Spleen (tissue), 11 donors: ENCODE results near the gene BRF1. TPM values are rescaled to one million over a fixed set of nuclear protein-coding genes. Genes with fewer than 3 reads are reported as not detected.

Source experiments
- DNase-seq: peaks from one replicate; pipeline ENCODE4 v3.0.0-alpha.2; 2020
- H3K27ac ChIP-seq, 8 donors: fragments of 200-600 bp; sonication (generic) in 7 of 8; 1 replicate in 4 of 8; 2 replicates in 4 of 8; pipeline versions ENCODE4 v1.5.0 to v1.8.0; 2016 to 2021; ENCODE audit warnings: inconsistent platforms in 4 of 8, mild to moderate bottlenecking in 4 of 8, moderate library complexity in 1 of 8
- H3K27me3 ChIP-seq, 7 donors: fragments of 200-600 bp; sonication (generic) in 6 of 7; replicated peaks in 1 of 7; 1 replicate in 4 of 7; 2 replicates in 3 of 7; pipeline versions ENCODE4 v1.5.0 to v1.8.0; 2016 to 2021; ENCODE audit warnings: inconsistent platforms in 3 of 7, mild to moderate bottlenecking in 1 of 7
- H3K36me3 ChIP-seq, 6 donors: fragments of 200-600 bp; sonication (generic) in 5 of 6; 1 replicate in 4 of 6; 2 replicates in 2 of 6; pipeline versions ENCODE4 v1.5.0 to v1.8.0; 2016 to 2021; ENCODE audit warnings: inconsistent platforms in 2 of 6
- H3K4me1 ChIP-seq, 6 donors: fragments of 200-600 bp; sonication (generic) in 5 of 6; 1 replicate in 3 of 6; 2 replicates in 3 of 6; pipeline versions ENCODE4 v1.5.0 to v1.8.0; 2016 to 2021; ENCODE audit warnings: inconsistent platforms in 3 of 6
- H3K4me3 ChIP-seq, 8 donors: fragments of 200-600 bp; sonication (generic) in 7 of 8; 1 replicate in 4 of 8; 2 replicates in 4 of 8; pipeline versions ENCODE4 v1.5.0 to v1.8.0; 2016 to 2021; ENCODE audit warnings: inconsistent platforms in 4 of 8, mild to moderate bottlenecking in 4 of 8, moderate library complexity in 2 of 8
- H3K9me3 ChIP-seq, 8 donors: fragments of 200-600 bp; sonication (generic) in 7 of 8; 1 replicate in 4 of 8; 2 replicates in 4 of 8; pipeline versions ENCODE4 v1.5.0 to v1.8.0; 2016 to 2021; ENCODE audit warnings: inconsistent platforms in 4 of 8
- POLR2A ChIP-seq, 3 donors: fragments of 450-650 bp; IDR thresholded peaks; one replicate each; pipeline ENCODE4 v1.5.1; 2017; ENCODE audit warnings: antibody characterized with exemption in 3 of 3, mild to moderate bottlenecking in 1 of 3
- POLR2AphosphoS5 ChIP-seq, 3 donors: sonication (generic); formaldehyde crosslinking; IDR thresholded peaks; one replicate each; pipeline ENCODE4 v1.5.1; 2017; ENCODE audit warnings: antibody characterized with exemption in 3 of 3
- WGBS, 5 donors: extraction: QIAGEN DNeasy Blood & Tissue Kit in 3 of 5; methylation state at CpG; one replicate each; pipeline versions ENCODE4 v1.1.5 to v1.1.7; 2013 to 2018; 5-methylcytosine and 5-hydroxymethylcytosine counted together
- intact Hi-C: fragments of 100-400 bp; cut with DNase I; formaldehyde crosslinking; loops from one replicate; pipeline ENCODE4 v1.15.0; 2023; ENCODE audit warnings: low total_unique reads
- polyA plus RNA-seq, 3 donors: library from polyadenylated mRNA; stranded (reverse); fragments of 200-250 nt; gene quantifications; one replicate each; pipeline ENCODE4 v1.2.1, GENCODE V29; 2013
- total RNA-seq, 7 donors: library from RNA; depleted of rRNA in 3 of 7; stranded (reverse); fragments of >200 nt in 3 of 7; fragmentation: NEBNext Ultra II Directional in 4 of 7; extraction: Animal tissue kit (Norgen Biotek cat#: 25700) in 4 of 7; gene quantifications; one replicate each; pipeline versions ENCODE4 v1.1.0 to v1.2.1, GENCODE V29; 2016 to 2021
- TF ChIP-seq, protein P1 (sequence below), 11 experiments: fragments of 200-600 bp in 7 of 11; fragments of 450-650 bp in 4 of 11; sonication (generic) in 4 of 11; IDR thresholded peaks in 8 of 11; conservative IDR thresholded peaks in 3 of 11; 1 replicate in 7 of 11; 2 replicates in 4 of 11; pipeline versions ENCODE4 v1.4.0 to v1.8.0; 2016 to 2021; ENCODE audit warnings: antibody characterized with exemption in 11 of 11, inconsistent platforms in 4 of 11, mild to moderate bottlenecking in 1 of 11
- donor health status: healthy with polysubstance abuse.
- donor health status: DM: no; HTN: no; CAD: no; lungs with moderate emphysema.
- donor health status: DM: no; HTN: no; CAD: no.
- donor health status: Bipolar disorder and iron deficiency.
- donor health status: healthy.
- donor health status: DM: no; HTN: no; CAD: no.
- donor health status: DM: yes; HTN: yes; CAD: no.

BRF1 gene
- total and polyA plus RNA-seq, 10 donors, result 16.2 to 71.2 (median 49.8) TPM

DNA sequence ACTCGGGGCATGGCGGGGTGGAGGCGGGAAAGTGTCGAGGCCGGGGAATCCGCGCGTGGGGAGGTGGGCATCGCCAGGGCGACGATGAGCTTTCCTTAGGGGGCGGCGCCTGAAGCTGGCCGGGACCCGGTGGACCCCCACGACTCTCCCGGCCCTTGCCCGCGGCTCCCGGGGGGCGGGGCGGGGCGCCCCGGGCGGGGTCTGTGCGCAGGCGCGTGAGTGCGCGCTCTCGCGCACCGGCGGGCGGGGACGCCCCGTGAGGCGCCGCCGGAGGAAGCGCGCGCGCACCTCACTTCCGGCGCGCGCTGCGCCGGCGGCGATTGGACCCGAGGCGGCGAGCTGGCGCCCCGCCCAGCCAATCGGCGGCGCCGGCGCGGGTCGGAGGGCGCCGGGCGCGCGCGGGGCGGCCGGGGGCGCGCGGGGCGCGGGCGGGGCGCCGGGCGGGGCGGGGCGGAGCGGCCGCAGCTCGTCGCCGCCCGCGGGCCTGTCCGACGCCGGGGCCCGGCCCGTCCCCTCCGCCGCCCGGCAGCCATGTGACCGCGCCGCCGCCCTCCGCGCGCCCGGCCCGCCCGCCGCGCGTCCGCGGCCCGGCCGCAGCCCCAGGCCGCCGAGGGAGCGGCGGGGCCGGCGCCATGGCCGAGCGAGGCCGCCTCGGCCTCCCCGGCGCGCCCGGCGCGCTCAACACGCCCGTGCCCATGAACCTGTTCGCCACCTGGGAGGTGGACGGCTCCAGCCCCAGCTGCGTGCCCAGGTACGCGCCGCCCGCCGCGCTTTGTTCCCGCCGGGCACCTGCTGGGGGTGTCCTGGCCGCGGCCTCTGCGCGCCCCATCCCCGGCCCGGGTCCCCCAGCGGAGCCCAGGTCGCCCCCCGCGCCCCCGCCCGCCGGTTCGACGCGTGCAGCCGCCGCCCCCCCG is 13.7 kb upstream of the BRF1 start, which contains the start of gene PACS2:
Gene PACS2, plus strand, starts transcription at position 462 of the 914 bp plus-strand sequence. Its CDS starts 171 bp downstream, at position 633.
- WGBS, 5 donors, result 0 to 1% (median 0%) methylated on average over 17 to 163 of the region's 163 CpGs
- Histone ChIP-seq H3K27ac (peak within 1 kb of the TSS; percentile 60 to 92 (median 86)), H3K4me3 (peak within 1 kb of the TSS; percentile 67 to 94 (median 77)), H3K27me3 (peaks cover 0 to 4% (median 0%) of the 10 kb centered on the region in 7 donors), H3K9me3 (no peaks in the 10 kb centered on the region), H3K4me1 (peaks cover 9 to 46% (median 38%) of the 10 kb centered on the region in 6 donors), H3K36me3 (no peaks in the 10 kb centered on the region)
- DNase-seq, result peak; percentile 92
- TF ChIP-seq POLR2A (IDR thresholded peaks at IDR 0.05) (no peak), POLR2AphosphoS5 (IDR thresholded peaks at IDR 0.05) (peak; percentile 16 to 64 (median 59))
- intact Hi-C loops, result no loop called here

DNA sequence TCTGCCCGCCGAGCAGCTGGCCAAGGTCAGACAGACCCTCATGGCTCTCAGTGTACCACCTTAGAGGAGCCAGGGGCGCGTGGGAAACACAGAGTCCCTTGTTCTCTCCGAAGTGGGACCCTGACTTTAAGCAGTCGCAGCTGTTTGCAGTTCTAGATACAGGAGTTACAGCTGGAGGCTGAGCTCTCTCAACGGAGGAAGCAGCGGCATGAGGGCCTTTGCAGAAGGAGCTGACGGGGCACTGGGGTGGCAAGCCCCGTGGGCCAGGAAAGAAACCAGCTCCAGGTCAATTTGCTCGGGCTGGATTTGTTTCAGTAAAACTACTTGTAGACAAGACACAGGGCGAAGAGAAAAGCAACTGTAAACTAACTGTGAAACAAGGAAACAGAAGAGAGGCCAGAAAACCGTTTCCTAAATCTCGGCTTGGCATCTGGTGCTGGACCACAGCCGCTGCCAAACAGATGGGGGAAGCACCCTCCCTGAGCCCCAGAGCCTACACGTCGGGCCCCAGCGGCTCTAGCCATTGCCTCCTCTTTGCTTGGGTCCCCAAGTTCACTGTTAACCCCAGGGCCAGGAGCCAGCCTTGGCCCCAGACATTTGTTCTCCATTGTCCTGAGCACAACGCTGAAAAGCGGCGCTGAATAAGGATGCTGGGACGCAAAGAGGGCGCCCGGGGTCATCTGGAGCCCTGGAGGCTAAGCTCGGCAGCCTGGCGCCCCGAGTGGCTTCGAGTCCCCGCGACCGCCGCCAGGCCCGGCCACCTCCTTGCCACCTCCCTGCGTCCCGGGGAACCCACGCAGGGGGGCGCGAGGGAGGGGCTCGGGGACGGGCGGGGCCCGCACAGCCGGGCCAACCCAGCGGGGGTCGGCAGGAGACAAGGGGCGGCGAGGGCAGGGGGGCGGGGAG is 12.8 kb upstream of the BRF1 start:
- Histone ChIP-seq H3K9me3 (no peaks in the 10 kb centered on the region), H3K27me3 (peaks cover 0 to 4% (median 0%) of the 10 kb centered on the region in 7 donors), H3K4me3 (peak overlapping the region; percentile 45 to 94 (median 59)), H3K4me1 (peaks cover 9 to 46% (median 38%) of the 10 kb centered on the region in 6 donors), H3K27ac (peak overlapping the region; percentile 60 to 92 (median 86)), H3K36me3 (no peaks in the 10 kb centered on the region)
- DNase-seq, result peak; percentile 79
- TF ChIP-seq POLR2AphosphoS5 (IDR thresholded peaks at IDR 0.05), result no peak
- no peak for TF ChIP-seq POLR2A (IDR thresholded peaks at IDR 0.05)
- TF ChIP-seq, protein P1, sequence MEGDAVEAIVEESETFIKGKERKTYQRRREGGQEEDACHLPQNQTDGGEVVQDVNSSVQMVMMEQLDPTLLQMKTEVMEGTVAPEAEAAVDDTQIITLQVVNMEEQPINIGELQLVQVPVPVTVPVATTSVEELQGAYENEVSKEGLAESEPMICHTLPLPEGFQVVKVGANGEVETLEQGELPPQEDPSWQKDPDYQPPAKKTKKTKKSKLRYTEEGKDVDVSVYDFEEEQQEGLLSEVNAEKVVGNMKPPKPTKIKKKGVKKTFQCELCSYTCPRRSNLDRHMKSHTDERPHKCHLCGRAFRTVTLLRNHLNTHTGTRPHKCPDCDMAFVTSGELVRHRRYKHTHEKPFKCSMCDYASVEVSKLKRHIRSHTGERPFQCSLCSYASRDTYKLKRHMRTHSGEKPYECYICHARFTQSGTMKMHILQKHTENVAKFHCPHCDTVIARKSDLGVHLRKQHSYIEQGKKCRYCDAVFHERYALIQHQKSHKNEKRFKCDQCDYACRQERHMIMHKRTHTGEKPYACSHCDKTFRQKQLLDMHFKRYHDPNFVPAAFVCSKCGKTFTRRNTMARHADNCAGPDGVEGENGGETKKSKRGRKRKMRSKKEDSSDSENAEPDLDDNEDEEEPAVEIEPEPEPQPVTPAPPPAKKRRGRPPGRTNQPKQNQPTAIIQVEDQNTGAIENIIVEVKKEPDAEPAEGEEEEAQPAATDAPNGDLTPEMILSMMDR (IDR thresholded peaks at IDR 0.05 in 8 of 11, conservative IDR thresholded peaks at IDR 0.05 in 3 of 11), result no peak
- 12 to 21% (median 16%) methylated on average over 38 to 48 of the region's 48 CpGs for WGBS, 5 donors
- intact Hi-C loops, result no loop called here

DNA sequence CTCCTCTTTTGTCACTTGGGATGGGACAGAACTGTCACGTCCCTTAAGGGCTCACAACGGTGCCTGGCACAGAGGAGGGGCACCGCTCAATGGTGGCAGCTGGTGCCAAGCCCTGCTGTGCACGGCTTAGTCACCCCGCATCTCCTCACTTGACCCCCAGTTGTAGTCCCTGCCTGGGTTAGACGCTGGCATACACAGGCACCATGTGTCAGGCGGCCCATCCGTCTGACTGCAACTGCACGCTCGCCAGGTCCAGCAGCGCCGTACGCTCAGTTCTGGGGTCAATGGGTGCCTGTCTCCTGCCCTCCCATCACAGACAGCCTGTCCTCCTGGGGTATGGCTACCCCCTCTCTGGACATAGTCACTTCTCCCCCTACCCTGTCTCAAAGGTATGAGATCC is 12.2 kb upstream of the BRF1 start:
- Histone ChIP-seq H3K4me3 (no peak overlapping the region), H3K4me1 (peaks cover 9 to 41% (median 36%) of the 10 kb centered on the region in 6 donors), H3K36me3 (no peaks in the 10 kb centered on the region), H3K27ac (peak overlapping the region in 3 of 8 donors; percentile 87 to 92 (median 91)), H3K27me3 (peaks cover 0 to 4% (median 0%) of the 10 kb centered on the region in 7 donors), H3K9me3 (no peaks in the 10 kb centered on the region)
- TF ChIP-seq POLR2A (IDR thresholded peaks at IDR 0.05) (no peak), POLR2AphosphoS5 (IDR thresholded peaks at IDR 0.05) (peak in 1 of 3 donors; percentile 20)
- 90 to 98% (median 93%) methylated on average over 8 to 13 of the region's 13 CpGs for WGBS, 5 donors
- DNase-seq, result peak; percentile 78
- intact Hi-C loops, result no loop called here

DNA sequence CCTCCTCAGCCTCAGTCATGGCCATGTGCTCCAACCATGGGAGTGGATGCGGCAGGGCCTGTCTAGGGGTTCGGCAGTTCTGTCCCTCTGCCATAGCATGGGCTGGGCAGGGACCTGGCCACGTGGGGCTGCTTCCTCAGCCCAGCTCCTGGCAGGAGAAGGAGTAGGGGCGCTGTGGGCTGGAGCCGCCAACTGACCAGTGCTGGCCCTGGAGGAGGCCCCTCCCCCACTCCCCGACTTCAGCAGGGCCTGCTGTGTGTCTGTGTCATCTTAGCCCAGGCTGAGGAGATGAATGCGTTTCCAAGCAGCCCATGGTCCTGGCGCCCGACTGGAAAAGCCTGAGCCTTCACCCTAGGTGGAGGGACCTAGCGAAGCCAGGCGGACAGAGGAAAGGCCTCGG is 11.0 kb upstream of the BRF1 start:
- H3K27me3 ChIP-seq, result peaks cover 0 to 4% (median 0%) of the 10 kb centered on the region in 7 donors
- TF ChIP-seq, protein P1 (IDR thresholded peaks at IDR 0.05 in 8 of 11, conservative IDR thresholded peaks at IDR 0.05 in 3 of 11), result no peak
- TF ChIP-seq POLR2AphosphoS5 (IDR thresholded peaks at IDR 0.05) (peak in 1 of 3 donors; percentile 21), POLR2A (IDR thresholded peaks at IDR 0.05) (no peak)
- H3K36me3 ChIP-seq, result no peaks in the 10 kb centered on the region
- intact Hi-C loops, result no loop called here
- peaks cover 8 to 30% (median 26%) of the 10 kb centered on the region in 6 donors for H3K4me1 ChIP-seq
- 82 to 93% (median 91%) methylated on average over 6 to 12 of the region's 12 CpGs for WGBS, 5 donors
- H3K4me3 ChIP-seq, result no peak overlapping the region
- no peak for DNase-seq
- H3K27ac ChIP-seq, result no peak overlapping the region
- H3K9me3 ChIP-seq, result no peaks in the 10 kb centered on the region
